WERI-Rb-1 (cell line): ENCODE results near the gene TRIB2.

Source experiments
- DNase-seq: peaks from one replicate; pipeline ENCODE4 v3.0.0-alpha.2; 2020
- H3K27ac ChIP-seq: fragments of 250-450 bp; sonication (Bioruptor Pico); 2 replicates; pipeline ENCODE4 v1.5.1; 2020; ENCODE audit warnings: mild to moderate bottlenecking, moderate library complexity
- H3K27me3 ChIP-seq: fragments of 250-450 bp; sonication (Bioruptor Pico); 2 replicates; pipeline ENCODE4 v1.5.1; 2021; ENCODE audit warnings: mild to moderate bottlenecking, low read depth, moderate library complexity; ENCODE audit not compliant: insufficient read depth, severe bottlenecking
- H3K36me3 ChIP-seq: fragments of 250-450 bp; sonication (Bioruptor Pico); 2 replicates; pipeline ENCODE4 v1.5.1; 2020; ENCODE audit warnings: mild to moderate bottlenecking, moderate library complexity
- H3K4me3 ChIP-seq: 2 replicates; pipeline ENCODE4 v1.5.1; 2011; ENCODE audit warnings: low read depth, mild to moderate bottlenecking, control low read depth, low read length
- H3K9me3 ChIP-seq: fragments of 250-450 bp; sonication (Bioruptor Pico); 2 replicates; pipeline ENCODE4 v1.5.1; 2021; ENCODE audit warnings: mild to moderate bottlenecking, moderate library complexity; ENCODE audit not compliant: severe bottlenecking
- CTCF ChIP-seq: IDR thresholded peaks from 2 replicates; pipeline ENCODE4 v1.5.1; 2011; ENCODE audit warnings: low read depth, mild to moderate bottlenecking, control low read depth, inconsistent platforms, low read length

TRIB2 gene

GRCh38 chr2:12714391-12715221 lies 2.1 kb upstream of the TRIB2 start:
- DNase-seq, result no peak
- Histone ChIP-seq H3K36me3 (no peaks in the 10 kb centered on the region), H3K4me3 (no peak overlapping the region), H3K9me3 (no peaks in the 10 kb centered on the region), H3K27me3 (peaks cover 16% of the 10 kb centered on the region), H3K27ac (no peak overlapping the region)
- no peak for TF ChIP-seq CTCF

DNA sequence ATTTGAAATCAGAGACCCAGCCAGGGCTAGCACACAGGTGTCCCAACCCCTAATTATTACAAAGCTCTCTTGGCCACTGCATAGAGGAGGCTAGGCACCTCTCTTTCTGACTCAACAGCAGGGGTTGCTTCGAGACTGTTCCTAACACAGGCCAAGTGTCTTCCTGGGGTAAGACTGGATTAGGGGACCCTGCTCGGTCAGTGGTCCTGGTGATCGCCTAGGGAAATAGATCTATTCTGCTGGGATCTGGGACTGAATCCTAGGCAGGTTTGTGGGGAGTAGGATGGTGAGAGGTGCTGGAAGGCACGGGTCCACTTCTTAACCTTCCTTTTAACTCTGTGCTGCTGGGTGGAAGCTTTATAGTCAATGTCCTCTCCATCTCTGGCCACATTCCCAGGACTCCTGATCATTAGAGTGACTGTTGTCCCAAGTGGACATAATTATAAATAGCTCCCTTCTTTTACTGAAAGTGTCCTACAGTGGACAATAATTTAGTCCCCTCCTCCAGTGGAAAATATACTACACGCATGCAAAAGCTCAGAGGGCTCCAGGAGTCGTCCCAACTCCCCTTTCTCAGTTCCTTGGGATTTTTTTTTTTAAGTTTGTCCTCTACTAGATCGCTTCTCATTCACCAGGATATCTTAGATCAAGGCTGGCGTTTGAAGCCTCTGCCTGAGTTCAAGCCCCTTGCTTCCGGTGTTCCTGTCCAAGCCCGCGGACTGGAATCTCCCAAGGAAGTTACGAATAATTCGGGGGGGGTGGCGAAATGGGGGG lies 1.3 kb upstream of the TRIB2 start:
- H3K9me3 ChIP-seq, result no peaks in the 10 kb centered on the region
- no peaks in the 10 kb centered on the region for H3K36me3 ChIP-seq
- no peak for DNase-seq
- H3K27me3 ChIP-seq, result peaks cover 16% of the 10 kb centered on the region
- H3K27ac ChIP-seq, result no peak overlapping the region
- TF ChIP-seq CTCF, result no peak
- no peak overlapping the region for H3K4me3 ChIP-seq

GRCh38 chr2:12716032-12716281 lies 779 bp upstream of the TRIB2 start:
- H3K27me3 ChIP-seq, result peaks cover 16% of the 10 kb centered on the region
- H3K4me3 ChIP-seq, result peak overlapping the region; percentile 58
- peak overlapping the region; percentile 64 for H3K27ac ChIP-seq
- peak; percentile 88 for TF ChIP-seq CTCF
- no peaks in the 10 kb centered on the region for H3K9me3 ChIP-seq
- H3K36me3 ChIP-seq, result no peaks in the 10 kb centered on the region
- DNase-seq, result peak; percentile 88

GRCh38 chr2:12717191-12718014 lies 667 bp downstream of the TRIB2 start:
- TF ChIP-seq CTCF, result peak; percentile 42
- DNase-seq, result peak; percentile 70
- Histone ChIP-seq H3K27me3 (peaks cover 16% of the 10 kb centered on the region), H3K9me3 (no peaks in the 10 kb centered on the region), H3K27ac (peak overlapping the region; percentile 44), H3K4me3 (peak overlapping the region; percentile 58), H3K36me3 (no peaks in the 10 kb centered on the region)

GRCh38 chr2:12718015-12718671 lies 1.4 kb downstream of the TRIB2 start:
- no peaks in the 10 kb centered on the region for H3K36me3 ChIP-seq
- H3K4me3 ChIP-seq, result peak overlapping the region; percentile 58
- peaks cover 16% of the 10 kb centered on the region for H3K27me3 ChIP-seq
- no peaks in the 10 kb centered on the region for H3K9me3 ChIP-seq
- DNase-seq, result no peak
- no peak overlapping the region for H3K27ac ChIP-seq
- TF ChIP-seq CTCF, result no peak
